Right kidney (tissue), 1 donor: ENCODE data around the gene RASA2.

Source experiments
- DNase-seq: peaks from one replicate; pipeline ENCODE4 v3.0.0-alpha.2; 2016

RASA2 gene

DNA sequence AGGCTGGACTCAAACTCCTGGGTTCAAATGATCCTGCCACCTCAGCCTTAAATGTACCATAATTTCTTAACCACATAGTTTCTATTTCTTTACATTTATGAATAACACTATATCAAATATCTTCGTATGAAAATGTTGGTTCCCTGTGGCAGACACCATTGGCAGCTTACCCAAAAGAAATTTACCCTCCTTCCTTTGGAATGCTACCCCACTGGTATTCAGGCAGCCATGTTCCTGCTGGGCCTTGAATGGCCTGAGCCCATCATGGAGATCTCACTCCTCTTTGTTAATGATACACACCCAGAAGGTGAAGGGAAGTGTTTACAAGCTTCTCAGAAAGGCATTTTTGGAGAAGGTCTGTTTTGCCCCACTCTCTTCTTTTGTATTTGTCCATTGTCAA is 157.0 kb downstream of the RASA2 start:
- no peak for DNase-seq

DNA sequence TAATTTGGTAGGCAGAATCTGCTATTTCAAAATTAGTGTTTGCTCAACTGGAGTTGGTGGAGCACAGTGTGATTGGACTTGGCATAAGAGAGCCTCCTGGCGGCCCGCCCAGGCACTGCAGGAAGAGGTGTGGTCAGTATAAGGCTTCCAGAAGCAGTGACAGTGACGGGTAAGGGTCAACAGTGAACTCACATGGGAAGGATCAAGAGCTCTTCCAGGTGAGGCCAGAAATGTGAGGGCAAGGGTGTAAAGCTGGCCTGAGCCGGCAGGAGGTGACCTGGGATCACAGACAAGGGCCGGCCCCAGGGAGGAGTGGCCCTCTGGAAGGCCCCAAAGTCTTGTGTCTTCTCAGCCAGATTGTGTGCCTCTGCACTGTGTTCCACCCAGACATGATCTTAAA is 158.1 kb downstream of the RASA2 start:
- DNase-seq = no peak

DNA sequence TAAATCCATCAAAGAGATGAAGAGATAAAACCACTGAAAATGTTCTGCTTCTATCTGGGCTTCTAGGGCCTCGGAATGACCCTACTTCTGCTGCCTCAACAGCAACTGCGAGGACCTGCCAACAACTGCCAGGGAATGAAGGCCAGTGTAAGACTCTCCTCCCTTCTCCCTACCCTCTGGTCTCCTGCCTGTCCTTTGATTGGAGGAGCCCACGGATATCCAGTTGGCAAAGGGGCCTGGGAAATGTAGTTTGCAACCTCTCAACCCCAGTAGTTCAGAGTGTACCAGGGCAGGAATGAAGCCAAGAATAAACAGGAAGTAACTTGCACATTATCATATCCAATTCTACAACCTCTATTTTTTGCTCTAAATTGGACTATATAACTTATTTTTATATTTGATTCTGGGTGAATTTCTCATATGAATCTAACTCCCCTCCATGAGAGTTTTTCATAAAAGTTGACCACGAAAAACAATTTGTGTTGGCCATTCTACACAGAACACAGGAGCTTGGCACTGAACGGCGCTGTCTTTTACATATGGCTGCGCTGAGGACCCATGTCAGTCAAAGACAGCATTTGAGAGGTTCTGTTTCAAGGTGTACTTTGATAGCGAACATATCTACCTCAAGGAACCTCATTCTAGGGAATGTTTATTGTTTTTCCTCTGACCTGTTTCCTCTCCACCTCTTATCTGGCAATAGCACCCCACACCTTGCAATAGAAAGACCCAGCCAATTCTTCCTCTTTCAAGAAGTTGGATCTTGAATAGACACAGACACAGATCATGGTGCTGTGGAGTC is 160.1 kb downstream of the RASA2 start:
- DNase-seq = no peak

DNA sequence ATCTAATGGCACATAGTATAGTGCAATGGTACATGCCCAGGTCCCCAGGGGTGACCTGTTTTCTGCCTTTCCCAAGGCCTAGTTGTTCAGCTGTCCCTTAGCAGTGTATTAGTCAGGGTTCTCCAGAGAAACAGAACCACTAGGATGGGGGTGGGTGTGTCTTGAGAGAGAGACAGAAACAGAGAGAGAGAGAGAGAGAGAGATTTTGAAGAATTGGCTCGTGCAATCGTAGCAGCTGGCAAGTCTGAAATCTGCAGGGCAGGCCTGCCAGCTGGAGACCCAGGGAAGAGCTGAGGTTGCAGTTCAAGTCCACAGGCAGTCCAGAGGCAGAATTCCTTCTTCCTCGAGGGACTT is 160.7 kb downstream of the RASA2 start:
- no peak for DNase-seq

DNA sequence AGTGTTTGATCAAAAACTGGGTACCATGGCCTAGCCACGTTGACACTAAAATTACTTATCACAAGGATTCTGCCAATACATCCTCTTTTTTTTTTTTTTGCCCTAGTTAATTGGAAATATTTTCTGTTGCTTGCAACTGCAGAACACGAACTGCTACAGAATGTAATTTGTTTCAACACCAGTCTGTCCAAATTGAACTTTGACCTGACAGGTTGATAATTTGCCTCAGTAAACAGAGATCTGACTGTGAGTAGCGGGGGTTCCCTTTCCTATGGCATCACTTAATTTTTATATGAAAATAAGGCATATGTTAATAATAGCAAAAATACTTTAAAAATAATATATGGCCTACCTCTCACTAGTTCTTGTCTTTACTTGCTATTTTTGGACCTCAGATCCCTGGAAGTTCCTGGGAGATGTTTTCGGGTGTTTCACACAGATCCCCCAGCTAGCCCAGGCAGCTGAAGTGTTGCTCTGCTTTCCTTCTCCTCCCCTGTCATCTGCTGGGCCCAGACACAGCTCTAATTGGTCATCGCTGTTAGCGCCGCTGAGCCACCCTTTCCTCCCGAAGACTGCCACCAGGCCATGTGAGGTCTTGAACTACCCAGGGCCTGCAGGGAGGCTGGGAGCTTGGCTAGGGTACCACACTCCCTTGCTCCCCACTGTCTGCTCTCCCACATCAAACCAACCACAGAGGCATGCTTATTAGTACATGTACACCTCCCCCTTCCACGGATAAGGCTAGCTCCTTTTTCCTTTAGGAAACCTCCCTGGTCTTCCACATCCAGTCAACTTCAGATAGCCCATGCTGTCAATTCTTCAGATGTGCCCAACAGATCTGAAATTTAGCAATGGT is 161.5 kb downstream of the RASA2 start:
- no peak for DNase-seq

DNA sequence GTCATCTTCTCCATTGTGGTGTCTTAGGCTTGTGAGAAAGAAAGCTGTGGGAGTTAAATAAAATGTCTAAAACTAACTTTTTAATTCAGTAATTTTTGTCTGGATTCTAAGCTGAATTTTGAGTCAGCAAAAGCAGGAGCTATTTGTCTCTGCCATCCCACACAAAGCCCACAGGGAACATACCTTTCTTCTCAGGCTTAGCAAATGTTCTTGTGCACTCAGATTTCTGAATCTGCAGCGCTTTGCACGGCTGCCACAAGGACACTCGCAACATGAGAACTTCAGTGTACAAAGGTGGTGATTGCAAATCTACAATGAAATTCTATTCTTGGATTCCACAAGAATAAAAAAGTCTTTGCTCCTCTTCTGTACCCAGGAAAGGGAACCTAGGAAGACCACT is 163.0 kb downstream of the RASA2 start:
- DNase-seq = no peak

DNA sequence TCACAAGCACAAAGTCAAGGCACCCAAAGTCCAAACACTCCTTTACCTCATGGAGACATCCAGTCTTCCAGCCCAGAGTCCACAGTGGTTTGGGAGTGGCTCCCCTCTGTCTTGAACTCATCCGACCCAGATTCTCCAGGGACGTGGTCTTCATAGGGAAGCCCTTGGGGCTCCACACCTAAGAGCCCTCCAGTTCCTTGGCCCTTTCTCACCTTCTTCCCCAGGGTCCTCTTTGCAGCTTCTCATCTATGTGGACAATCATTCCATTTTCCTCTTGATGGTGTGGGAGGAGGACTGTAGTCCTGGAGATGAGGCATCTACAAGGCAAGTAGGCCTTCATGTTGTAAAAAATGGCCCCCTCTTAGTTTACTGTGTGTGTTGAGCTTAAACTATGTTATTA is 164.0 kb downstream of the RASA2 start:
- no peak for DNase-seq

DNA sequence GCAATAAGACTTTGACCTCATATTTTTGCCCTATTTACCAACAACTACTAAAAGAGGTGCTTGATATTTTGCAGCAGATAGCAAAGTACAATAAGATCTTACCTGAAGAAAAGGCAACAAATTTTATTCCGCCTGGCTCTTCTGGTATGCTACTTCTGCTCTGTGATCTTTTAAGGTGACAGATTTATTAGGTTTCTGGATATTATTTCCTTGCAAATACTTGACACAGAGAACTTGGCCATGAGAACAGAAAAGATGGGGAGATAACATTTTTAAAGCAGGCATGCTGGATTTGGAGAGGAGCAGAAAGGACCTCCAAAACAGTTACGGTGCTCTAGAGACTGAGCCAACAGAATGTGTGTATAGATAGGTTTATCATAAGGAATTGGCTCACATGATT is 164.6 kb downstream of the RASA2 start:
- no peak for DNase-seq

DNA sequence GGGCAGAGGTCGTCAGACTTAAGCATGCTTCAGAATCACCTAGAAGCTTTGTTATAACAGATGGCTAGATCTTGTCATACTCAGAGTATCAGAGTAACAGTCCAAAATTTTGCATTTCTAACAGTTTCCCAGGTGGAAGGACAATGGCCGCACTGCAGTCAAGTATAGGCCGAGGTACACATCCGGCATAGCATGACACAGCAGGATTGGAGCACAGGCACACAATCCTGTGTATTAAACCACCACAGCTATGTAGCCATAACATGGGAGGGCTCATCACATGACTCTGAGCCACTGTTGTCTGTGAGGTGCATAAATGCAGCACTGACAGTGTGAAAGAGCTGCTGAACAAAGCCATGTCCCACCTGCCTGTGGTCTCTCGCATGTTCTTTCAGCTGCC is 165.5 kb downstream of the RASA2 start:
- DNase-seq = no peak

DNA sequence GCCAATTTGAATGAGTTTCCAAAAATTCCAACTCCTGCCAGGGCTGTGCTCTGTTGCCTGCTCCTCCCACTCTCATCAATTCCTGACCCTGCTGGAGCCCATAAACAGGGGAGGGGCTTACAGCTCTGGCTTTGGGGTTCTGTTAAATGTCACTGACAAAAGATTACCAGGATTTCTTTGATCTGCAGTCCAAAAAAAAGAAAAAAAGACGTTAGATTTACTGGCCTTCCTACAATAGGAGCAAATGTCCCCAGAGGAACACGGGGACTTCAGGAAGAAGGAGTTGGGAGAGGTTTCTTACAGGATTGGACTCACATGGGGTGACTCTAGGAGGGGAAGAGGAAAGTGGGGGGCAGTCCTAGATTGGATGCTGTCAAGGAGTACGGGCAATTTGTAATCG is 167.0 kb downstream of the RASA2 start:
- DNase-seq = no peak

DNA sequence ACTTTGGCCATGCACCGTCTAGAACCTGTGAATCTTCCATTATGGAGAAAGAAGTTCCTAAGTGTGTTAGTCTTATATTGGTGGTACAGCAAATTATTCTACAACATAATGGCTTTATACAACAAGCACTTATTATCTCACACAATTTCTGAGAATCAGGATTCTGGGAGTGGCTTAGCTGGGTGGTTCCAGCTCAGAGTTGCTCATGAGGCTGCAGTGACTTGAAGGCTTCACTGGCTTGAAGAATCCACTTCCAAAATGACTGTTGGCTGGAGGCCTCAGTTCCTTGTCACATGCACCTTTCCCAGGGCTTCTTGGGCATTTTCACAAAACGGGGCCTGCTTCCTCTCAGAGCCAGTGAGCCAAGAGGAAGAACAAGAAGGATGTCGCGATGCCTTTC is 169.0 kb downstream of the RASA2 start:
- DNase-seq = no peak

DNA sequence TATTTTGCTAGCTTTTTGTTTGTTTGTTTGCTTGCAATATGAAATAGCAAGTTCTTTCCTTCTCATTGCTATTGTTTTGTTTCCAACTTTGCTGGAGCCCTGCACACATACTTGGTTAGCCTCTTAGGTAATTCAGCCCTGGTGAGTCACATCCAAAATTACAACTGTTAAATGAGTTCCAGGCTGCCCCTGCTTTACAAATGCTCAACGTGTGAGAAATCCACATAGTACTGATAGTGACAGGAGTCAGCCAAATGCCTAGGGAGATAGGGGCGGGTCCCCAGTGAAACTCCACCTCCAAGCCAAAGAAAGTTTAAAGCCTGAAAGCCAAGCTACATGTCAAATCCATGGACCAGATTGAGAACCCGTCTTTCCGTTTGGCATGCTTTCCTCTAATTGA is 169.9 kb downstream of the RASA2 start:
- no peak for DNase-seq

DNA sequence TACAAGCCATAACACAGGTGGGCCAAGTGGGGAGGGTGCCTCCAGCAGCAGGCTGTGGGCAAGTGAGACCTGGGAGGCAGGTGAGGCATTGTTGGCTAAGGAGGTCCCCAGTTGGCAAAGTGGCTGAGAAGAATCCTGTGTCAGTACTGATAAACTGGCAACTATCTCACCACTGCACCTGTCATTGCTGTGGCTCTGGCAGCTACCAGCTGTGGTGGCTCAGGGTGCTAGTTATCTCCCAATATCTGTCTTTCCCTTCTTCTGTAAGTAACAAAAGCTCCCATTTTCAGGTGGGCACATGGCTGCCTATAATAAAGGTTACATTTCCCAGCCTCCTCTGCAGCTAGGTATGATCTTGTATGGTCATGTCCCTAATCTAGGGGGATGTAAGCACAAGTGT is 170.7 kb downstream of the RASA2 start:
- DNase-seq = no peak

DNA sequence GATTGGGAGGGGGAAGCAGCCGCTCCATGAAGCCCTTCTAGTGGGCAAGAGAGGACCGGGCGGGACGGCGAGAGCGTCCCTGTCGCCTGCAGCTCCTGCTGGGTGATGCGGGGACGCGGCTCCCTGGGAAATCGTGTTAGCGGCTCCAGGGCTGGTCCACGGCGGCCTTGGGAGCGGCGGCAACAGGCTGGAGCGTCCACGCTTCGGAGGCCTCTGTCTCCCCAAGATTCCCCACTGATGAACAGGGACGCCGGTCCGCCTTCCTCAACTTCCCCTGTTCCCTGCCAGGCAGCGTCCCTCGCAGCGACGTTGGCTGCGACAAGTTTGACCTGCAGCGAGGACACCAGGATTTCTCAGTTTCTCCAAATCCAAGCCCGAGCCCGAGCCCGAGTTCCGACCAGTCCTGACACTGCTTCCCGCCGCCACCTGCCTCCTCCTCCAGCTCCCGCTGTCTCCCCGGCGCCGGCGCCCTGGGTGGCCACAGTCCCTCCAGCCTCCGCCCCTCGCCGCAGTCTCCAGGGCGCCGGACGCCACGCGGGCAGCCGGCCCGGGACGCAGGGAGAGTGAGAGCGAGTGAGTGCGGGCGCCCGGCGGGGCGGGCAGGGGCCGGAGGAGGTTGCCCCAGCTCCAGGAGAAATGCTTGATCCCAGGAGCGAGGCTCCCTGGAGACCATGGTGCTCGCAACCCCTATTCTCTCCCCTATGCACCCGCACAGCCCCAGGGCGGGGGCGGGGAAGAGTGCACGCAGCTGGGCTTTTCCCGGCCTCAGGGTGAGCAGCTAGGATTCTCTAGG is 173.2 kb downstream of the RASA2 start:
- peak; percentile 83 for DNase-seq

DNA sequence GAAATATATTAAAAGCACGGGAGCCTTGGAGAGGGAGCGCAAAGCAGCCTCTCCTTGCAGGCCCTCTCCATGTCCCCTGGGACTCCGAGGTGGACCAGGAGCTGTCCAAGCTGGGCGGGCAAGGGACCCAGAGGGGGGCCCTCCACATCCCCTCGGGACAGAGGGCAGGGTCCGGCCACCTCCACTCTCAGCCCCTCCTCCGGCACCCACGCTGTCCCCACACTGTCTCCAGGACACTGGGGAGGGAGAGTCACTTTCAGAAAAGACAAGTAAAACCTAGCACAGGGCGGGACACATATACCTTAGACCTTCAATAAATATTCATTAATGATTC is 173.8 kb downstream of the RASA2 start:
- DNase-seq = no peak

DNA sequence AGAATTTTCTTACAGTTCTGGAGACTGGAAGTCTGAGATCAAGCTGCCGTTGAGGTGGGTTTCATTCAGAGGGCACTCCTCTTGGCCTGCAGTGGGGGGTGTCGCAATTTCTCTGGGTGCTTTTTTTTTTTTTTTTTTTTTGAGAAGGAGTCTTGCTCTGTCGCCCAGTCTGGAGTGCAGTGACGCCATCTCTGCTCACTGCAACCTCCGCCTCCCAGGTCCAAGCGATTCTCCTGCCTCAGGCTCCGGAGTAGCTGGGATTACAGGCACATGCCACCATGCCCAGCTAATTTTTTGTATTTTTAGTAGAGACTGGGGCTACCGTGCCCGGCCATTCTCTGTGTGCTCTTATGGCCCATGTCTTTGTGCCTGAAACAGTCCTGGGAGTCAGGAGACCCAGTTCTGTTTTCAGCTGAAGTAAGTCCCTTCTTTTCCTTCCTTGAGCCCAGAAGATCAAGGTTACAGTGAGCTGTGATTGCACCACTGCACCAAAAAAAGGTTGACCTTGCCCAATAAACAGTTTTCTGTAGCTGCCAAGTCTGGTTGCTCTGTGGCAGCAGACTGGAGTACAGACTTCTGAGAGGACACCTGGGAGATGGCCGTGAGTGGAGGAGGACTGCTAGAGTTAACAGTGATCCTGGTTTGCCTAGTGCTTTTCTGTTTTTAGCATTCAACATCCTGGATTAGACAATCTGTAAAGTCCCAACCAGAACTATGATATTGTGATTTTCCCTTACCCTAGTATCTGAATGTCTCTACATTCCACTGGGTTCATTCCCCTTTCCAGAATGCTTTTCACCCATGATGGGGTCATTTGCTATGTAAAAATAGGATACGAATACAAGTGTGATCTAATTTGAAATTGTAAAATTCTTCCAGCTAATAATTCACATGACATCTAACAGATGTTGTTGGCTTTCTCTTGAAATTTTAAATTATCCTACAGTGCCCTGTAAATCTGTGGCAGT is 174.7 kb downstream of the RASA2 start:
- no peak for DNase-seq

DNA sequence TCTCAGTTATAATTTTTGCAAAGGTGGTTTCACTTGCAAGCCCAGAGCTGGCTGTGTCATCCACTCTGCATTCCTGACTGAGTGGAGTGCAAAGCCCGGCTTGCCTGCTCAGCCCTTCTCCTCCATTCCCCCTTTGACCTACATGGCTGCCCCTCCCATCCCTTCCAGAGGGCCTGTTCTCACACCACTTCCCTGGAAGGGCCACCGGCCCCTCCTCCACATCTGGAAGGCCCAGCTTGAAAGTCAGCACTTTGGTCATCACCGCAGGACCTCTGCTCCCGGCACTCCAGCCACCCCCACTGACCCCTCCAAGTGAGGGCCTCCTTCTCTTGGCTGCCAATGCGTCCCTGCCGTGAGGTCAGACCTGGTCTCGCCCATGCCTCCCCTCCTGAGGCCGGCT is 177.2 kb downstream of the RASA2 start:
- DNase-seq = no peak
